Measurements from ENCODE around the gene CBX8.

Gene CBX8

DNA sequence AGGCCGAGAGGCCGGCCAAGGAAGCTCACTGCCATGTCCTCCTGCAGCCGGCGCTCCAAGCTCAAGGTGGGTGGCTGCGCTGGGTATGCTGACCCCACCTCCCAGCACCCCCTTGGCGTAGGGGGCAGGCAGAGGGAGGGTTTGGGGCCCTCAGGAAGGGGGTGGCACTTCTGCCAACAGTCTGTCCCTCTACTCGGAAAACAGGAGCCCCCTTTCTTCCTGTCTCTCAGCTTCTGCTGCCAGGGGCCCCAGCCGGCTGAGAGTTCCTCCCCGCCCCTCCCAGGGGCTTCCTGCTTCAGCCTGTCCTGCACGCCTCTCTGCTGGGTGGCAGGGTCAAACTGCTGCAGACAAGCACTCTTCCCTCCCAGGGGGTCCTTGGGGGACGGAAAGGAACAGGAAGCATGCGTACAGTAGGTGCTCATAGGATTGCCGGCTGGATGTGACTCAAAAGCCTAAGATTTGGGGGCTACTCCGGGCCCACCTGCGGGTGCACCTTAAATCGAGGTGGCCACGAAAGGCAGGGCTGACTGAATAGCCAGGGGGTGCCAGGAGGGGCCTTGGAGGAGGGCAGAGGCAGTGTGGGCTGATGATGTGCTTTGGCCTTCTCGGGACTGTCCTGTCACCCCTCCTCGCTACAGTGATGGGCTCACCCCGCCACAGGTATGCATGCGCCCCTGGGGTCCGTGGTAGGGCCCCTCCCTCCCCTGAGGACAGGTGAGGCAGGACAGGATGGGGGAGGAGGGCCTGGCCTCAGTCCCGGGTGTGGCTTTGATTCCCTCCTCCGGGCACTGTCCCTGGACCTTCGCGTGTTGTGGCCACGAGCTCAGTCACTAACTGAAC lies 14.9 kb downstream of the CBX8 start:
- peaks cover 32% of the 10 kb centered on the region for H3K4me1 ChIP-seq (ENCODE audit: control insufficient read depth, low read length)
- H3K4me3 ChIP-seq (ENCODE audit: low read length), result no peak overlapping the region
- H3K36me3 ChIP-seq (ENCODE audit: control insufficient read depth, low read length), result peaks cover 47% of the 10 kb centered on the region
- TF ChIP-seq, protein P1, sequence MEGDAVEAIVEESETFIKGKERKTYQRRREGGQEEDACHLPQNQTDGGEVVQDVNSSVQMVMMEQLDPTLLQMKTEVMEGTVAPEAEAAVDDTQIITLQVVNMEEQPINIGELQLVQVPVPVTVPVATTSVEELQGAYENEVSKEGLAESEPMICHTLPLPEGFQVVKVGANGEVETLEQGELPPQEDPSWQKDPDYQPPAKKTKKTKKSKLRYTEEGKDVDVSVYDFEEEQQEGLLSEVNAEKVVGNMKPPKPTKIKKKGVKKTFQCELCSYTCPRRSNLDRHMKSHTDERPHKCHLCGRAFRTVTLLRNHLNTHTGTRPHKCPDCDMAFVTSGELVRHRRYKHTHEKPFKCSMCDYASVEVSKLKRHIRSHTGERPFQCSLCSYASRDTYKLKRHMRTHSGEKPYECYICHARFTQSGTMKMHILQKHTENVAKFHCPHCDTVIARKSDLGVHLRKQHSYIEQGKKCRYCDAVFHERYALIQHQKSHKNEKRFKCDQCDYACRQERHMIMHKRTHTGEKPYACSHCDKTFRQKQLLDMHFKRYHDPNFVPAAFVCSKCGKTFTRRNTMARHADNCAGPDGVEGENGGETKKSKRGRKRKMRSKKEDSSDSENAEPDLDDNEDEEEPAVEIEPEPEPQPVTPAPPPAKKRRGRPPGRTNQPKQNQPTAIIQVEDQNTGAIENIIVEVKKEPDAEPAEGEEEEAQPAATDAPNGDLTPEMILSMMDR (IDR thresholded peaks at IDR 0.05; ENCODE audit: low read depth, low read length, poor library complexity, severe bottlenecking), result no peak
- no peak for TF ChIP-seq EZH2phosphoT487 (IDR thresholded peaks at IDR 0.05; ENCODE audit: borderline replicate concordance, low read length)
- H3K27ac ChIP-seq (ENCODE audit: low read depth, low read length), result no peak overlapping the region
- H3K9me2 ChIP-seq (replicated peaks; ENCODE audit: control insufficient read depth, low read length), result no peaks in the 10 kb centered on the region
- peaks cover 17% of the 10 kb centered on the region for H3K79me2 ChIP-seq (ENCODE audit: control insufficient read depth, low read length)
- no peaks in the 10 kb centered on the region for H3K9me3 ChIP-seq (ENCODE audit: control insufficient read depth, insufficient read depth, low read length)
- peaks cover 5% of the 10 kb centered on the region for H3K27me3 ChIP-seq (ENCODE audit: control insufficient read depth, low read length)
- H3F3A ChIP-seq (ENCODE audit: control insufficient read depth, insufficient read depth), result no peaks in the 10 kb centered on the region
- H3K4me2 ChIP-seq (ENCODE audit: low read length), result peak overlapping the region; percentile 32
- peaks cover 3% of the 10 kb centered on the region; the same call in 1 of the 2 replicates for H4K20me1 ChIP-seq (ENCODE audit: control insufficient read depth, insufficient read depth, low read depth, low read length)

DNA sequence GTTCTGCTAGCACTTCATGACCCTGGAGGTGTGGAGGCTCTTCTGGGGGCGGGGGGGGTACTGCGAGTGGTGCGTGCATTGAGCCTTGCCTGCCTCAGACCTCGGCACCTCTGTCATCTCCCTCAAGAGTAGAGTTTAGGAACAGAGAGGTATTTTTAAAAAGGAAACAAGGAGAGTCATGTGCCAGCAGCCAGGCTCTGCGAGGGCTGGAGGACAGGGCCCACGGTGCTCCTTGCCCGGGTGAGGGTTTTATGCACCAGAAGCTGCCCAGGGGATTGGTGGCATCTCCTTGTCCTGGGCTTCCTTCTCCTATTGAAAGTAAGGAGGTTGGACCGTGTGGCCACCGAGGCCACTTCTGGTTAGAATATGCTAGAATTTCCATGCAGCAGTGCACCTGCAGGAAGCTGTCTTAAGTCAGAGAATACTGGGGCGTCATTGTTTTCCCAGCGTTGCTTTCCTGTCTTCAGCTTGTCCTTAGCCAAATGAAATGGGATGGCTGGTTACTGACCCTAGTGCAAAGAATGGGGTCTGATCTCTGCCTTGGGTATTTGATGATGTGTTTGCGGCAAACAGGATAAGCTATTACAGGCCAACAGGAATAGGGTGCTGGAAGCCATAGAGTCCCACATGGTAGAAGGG lies 15.7 kb downstream of the CBX8 start:
- no peaks in the 10 kb centered on the region for H3K9me3 ChIP-seq (ENCODE audit: control insufficient read depth, insufficient read depth, low read length)
- H3F3A ChIP-seq (ENCODE audit: control insufficient read depth, insufficient read depth), result no peaks in the 10 kb centered on the region
- peaks cover 13% of the 10 kb centered on the region for H3K27me3 ChIP-seq (ENCODE audit: control insufficient read depth, low read length)
- H3K4me2 ChIP-seq (ENCODE audit: low read length), result peak overlapping the region; percentile 32
- H4K20me1 ChIP-seq (ENCODE audit: control insufficient read depth, insufficient read depth, low read depth, low read length), result peaks cover 3% of the 10 kb centered on the region; the same call in 1 of the 2 replicates
- no peak overlapping the region for H3K4me3 ChIP-seq (ENCODE audit: low read length)
- peaks cover 38% of the 10 kb centered on the region for H3K4me1 ChIP-seq (ENCODE audit: control insufficient read depth, low read length)
- H3K36me3 ChIP-seq (ENCODE audit: control insufficient read depth, low read length), result peaks cover 47% of the 10 kb centered on the region
- H3K27ac ChIP-seq (ENCODE audit: low read depth, low read length), result no peak overlapping the region
- H3K9me2 ChIP-seq (replicated peaks; ENCODE audit: control insufficient read depth, low read length), result no peaks in the 10 kb centered on the region
- no peak for TF ChIP-seq EZH2phosphoT487 (IDR thresholded peaks at IDR 0.05; ENCODE audit: borderline replicate concordance, low read length)
- TF ChIP-seq, protein P1 (IDR thresholded peaks at IDR 0.05; ENCODE audit: low read depth, low read length, poor library complexity, severe bottlenecking), result no peak
- peaks cover 17% of the 10 kb centered on the region for H3K79me2 ChIP-seq (ENCODE audit: control insufficient read depth, low read length)

- Histone ChIP-seq H3K27ac (ENCODE audit: low read depth, low read length) (no peak overlapping the region), H3K36me3 (ENCODE audit: control insufficient read depth, low read length) (peaks cover 41% of the 10 kb centered on the region), H3K4me1 (ENCODE audit: control insufficient read depth, low read length) (peaks cover 38% of the 10 kb centered on the region), H3K4me2 (ENCODE audit: low read length) (peak overlapping the region; percentile 89; the same call in 1 of the 2 replicates), H3K4me3 (ENCODE audit: low read length) (peak overlapping the region; percentile 92; the same call in 1 of the 2 replicates), H3F3A (ENCODE audit: control insufficient read depth, insufficient read depth) (no peaks in the 10 kb centered on the region), H3K79me2 (ENCODE audit: control insufficient read depth, low read length) (peaks cover 17% of the 10 kb centered on the region), H3K9me2 (replicated peaks; ENCODE audit: control insufficient read depth, low read length) (no peaks in the 10 kb centered on the region), H3K27me3 (ENCODE audit: control insufficient read depth, low read length) (peaks cover 24% of the 10 kb centered on the region), H3K9me3 (ENCODE audit: control insufficient read depth, insufficient read depth, low read length) (no peaks in the 10 kb centered on the region), H4K20me1 (ENCODE audit: control insufficient read depth, insufficient read depth, low read depth, low read length) (no peaks in the 10 kb centered on the region; the same call in 1 of the 2 replicates)
- TF ChIP-seq, protein P1 (IDR thresholded peaks at IDR 0.05; ENCODE audit: low read depth, low read length, poor library complexity, severe bottlenecking), result no peak
- TF ChIP-seq EZH2phosphoT487 (IDR thresholded peaks at IDR 0.05; ENCODE audit: borderline replicate concordance, low read length), result no peak
Observed at GRCh38 chr17:79779661-79780365, 17.1 kb downstream of the CBX8 start.
